ENCODE results near the gene SLC49A3.
"Not testable (repeated sequence)": the region's sequence is repeated elsewhere in the genome, so short reads cannot be mapped to it uniquely, and the experiment has no call there.

The SLC49A3 gene

DNA sequence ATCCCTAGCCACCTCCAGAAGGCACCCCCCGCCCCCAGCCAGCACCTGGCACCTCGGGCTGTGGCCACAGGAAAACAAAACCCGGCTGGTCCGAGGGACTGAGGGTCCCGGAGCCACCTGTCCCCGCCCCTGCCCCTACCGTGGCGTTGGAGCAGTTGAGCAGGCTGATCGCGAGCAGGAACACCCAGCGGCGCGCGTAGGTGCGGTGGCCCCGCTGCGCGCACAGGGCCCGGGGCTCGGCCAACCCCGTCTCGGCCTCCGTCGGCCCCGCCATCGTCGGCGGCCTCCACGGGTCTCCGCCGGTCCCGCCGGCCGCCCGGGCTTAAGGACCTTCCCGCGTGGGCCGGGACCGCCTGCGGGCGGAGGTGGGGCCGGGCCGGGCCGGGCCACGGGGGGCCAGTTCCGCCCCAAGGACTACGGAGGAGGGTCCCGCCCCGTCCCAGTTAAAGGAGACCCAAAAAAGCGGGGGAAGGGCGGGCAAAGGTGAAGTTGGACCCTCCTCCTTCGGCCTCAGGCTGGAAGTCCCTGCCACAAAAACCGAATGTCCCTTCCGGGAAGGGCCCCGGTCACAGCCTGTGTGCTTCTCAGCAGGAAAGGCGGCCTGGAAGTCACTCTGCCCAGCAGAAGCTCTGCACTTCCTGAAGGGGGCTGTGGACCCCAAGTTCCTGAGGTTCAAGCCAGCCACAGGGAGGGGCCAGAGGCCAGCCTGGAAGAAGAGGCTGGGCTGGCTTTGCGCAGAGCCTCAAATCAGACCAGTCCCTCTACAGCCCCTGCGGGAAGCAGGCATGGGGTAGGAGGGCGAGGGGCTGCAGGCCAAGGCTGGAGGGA is at the start of gene SLC49A3:
Gene SLC49A3 (minus strand): TSS at position 298 of the 828 bp plus-strand sequence. CDS start 24 bp downstream, at position 274.
- DNase-seq: no peak

DNA sequence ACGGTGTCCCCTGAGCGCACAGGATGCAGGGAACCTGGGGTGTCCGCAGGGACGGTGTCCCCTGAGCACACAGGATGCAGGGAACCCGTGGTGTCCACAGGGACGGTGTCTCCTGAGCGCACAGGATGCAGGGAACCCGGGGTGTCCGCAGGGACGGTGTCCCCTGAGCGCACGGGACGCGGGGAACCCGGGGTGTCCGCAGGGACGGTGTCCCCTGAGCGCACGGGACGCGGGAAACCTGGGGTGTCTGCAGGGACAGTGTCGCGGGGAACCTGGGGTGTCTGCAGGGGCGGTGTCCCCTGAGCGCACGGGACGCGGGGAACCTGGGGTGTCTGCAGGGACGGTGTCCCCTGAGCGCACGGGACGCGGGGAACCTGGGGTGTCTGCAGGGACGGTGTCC is 47.6 kb upstream of the SLC49A3 start:
- not testable (repeated sequence) for DNase-seq

- no peak for DNase-seq
Observed at GRCh38 chr4:735583-735982, 46.6 kb upstream of the SLC49A3 start.

GRCh38 chr4:734951-735350 is 46.0 kb upstream of the SLC49A3 start:
- no peak for DNase-seq

- no peak for DNase-seq
Observed at GRCh38 chr4:734075-734474, 45.1 kb upstream of the SLC49A3 start.

- no peak for DNase-seq
Observed at GRCh38 chr4:733631-733980, 44.7 kb upstream of the SLC49A3 start.

GRCh38 chr4:732911-733630 is 44.1 kb upstream of the SLC49A3 start:
- DNase-seq: no peak

DNA sequence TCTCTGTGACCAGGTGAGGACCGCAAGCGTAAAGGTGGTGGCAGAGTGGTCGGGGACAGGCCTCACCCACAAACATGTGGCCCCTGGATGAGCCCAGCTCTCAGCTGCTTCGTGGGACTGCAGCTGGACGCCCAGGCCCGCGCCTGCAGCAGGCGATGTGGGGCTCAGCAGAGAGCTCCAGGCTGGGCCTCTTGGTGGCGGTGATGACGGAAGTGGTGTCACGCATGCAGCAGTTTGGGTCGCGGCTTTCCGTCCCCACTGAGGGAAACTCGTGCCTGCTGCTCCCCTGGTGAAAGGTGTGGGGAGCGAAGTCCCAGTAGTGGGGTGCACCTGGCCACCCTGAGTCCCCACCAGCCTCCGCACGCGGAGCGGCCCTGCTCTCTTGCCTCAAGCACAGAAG is 43.5 kb upstream of the SLC49A3 start:
- DNase-seq: no peak

GRCh38 chr4:731954-732353 is 43.0 kb upstream of the SLC49A3 start:
- DNase-seq: peak; percentile 13

DNA sequence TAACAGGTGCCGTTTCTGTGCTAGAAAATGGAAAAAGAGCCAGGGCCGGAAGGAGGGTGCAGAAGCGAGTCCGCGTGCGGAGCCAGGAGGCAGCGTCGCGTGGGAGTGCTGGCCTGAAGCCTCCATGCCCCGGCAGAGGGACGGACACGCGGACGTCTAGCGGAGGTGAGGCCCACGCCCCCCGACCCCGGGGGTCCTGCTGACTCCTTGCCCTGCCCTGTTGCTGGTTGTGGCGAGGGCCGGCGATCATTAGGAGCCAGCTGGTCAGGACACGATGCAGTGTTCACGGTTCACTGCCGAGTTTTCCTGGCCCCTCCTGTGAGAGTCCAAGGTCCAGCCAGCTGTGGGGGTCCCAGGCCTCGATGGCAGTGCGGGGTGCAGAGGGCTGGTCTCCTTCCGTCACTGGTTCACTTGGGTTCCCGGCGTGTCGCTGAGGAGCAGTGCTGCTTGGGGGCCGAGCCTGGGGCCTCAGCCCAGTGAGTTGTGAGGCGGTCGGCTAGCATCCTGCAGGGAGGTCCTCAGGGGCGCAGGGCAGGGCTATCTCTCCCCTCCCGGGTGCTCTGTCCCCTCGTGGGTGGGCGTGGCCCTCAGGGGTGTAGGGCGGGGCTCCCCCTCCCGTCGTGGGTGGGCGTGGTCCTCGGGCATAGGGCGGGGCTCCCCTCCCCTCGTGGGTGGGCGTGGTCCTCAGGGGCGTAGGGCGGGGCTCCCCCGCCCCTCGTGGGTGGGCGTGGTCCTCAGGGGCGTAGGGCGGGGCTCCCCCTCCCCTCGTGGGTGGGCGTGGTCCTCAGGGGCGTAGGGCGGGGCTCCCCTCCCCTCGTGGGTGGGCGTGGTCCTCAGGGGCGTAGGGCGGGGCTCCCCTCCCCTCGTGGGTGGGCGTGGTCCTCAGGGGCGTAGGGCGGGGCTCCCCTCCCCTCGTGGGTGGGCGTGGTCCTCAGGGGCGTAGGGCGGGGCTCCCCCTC is 42.3 kb upstream of the SLC49A3 start:
- not testable (repeated sequence) for DNase-seq

GRCh38 chr4:730511-730910 is 41.6 kb upstream of the SLC49A3 start:
- DNase-seq: no peak

- no peak for DNase-seq
Observed at GRCh38 chr4:729336-730315, 40.7 kb upstream of the SLC49A3 start.

DNA sequence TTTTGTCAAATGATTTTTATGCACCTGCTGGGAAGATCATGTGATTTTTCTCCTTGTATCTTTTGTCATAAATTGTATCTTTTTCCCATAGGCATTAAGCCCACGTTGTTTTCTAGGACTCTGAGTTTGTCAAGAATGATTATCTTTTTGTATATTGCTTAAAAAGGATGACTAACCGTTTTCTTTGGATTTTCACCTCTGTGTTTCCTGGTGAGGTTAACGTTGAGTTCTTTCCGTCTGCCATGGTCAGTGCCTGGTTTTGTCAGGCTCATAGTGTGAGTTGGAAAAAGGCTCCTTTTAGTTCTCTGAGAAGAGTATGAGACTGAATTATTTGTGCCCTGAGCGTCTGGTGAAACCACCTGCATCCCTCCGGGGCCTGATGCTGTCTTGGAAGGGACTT is 38.6 kb upstream of the SLC49A3 start:
- DNase-seq: no peak

DNA sequence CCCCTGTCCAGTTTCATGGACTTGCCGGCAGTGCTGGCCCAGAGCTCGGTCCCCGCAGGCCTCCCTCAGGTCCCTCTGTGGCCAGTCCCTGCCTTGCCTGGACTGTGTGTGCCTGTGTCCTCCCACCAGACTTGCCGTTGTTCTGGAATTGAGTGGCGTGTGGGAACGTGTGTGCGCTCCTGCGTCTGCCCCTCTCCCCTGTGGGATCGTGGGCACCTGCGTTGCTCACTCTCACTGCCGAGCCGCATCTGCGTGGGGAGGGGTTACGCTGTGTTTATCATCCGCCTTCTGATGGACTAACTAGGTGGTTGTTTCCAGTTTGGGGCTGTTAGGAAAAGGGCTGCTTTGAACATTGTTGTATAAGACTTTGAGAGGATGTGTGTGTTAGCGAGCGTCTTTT is 37.9 kb upstream of the SLC49A3 start:
- DNase-seq: no peak

DNA sequence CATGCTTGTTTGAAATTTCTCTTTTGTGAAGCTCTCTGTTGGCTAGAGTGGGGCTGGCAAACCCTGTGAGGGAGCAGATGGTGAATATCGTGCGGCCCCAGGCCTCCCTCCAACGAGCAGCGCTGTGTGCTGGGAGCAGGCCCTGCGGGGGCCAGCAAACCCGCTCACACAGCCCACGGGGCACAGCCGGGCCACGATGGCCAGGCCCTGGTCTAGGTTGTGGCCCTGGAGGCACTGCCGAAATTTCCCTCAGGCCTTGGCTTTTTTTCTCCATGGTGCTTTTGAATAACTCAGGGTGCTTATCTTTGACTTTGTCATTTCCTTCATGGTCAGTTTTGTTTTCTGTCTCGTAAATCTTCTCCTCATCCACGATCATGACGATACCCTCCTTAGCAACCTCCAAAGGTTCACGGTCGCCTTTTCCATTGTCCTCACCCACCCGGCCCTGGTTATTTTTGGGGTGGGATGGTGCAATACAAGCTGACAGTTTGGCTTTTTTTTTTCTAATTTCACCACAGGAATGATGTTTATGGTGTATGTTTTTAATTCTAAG is 37.4 kb upstream of the SLC49A3 start:
- no peak for DNase-seq

DNA sequence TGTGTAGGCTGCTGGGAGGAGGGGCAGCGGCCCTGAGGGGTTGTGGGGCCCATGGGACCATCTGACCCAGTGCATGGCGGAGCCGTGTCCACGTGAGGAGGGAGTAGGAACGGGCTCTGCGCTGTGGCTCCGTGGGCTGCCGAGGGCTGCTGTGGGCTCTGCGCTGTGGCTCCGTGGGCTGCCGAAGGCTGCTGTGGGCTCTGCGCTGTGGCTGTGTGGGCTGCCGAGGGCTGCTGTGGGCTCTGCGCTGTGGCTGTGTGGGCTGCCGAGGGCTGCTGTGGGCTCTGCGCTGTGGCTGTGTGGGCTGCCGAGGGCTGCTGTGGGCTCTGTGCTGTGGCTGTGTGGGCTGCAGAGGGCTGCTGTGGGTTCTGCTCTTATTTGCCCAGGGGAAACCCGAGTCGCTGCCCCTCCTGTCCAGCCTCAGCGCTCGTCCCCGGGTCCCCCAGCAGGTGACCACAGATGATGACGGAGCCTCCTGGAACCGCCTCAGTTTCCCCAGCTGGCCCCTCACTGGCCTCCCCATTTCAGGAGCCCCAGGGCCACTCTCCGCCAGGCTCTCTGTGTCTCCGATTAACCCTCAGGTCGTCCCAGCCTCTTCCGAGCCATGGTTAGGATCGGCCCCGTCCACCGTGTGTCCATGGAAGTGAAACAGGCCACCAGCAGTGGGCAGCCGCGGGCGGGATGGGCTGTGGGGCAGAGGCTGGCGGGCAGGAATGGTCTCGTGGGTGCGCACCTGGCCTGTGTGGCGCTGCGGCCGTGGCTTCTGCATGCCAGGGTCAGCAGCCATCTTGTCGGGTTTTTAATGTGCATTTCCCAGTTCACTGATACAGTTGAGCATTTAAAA is 36.7 kb upstream of the SLC49A3 start:
- no peak for DNase-seq

GRCh38 chr4:723751-724530 is 35.0 kb upstream of the SLC49A3 start:
- DNase-seq: no peak

GRCh38 chr4:722851-723360 is 34.0 kb upstream of the SLC49A3 start:
- DNase-seq: no peak

- no peak for DNase-seq
Observed at GRCh38 chr4:722169-722725, 33.3 kb upstream of the SLC49A3 start.
